ENCODE results near the gene TSC22D1.

DNA sequence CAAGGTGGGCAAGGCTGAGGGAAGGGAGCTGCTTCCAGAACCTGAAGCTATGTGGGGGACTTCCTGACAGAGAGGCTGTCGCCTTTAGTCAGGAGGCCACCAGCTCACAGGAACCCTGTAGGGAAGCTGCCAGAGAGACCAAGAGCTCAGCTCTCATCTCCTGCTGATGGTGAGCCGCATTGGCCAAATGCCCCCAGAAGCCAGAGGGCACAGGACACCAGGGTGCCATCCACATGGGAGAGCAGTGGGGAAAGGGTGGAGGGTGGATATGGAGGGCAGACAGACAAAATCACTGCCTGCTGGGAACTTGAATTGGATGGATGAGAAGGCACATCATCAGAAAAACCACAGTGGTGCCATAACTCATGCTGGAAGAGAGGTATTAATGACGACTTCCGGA is 166.5 kb downstream of the TSC22D1 start:
- TF ChIP-seq, protein P1, sequence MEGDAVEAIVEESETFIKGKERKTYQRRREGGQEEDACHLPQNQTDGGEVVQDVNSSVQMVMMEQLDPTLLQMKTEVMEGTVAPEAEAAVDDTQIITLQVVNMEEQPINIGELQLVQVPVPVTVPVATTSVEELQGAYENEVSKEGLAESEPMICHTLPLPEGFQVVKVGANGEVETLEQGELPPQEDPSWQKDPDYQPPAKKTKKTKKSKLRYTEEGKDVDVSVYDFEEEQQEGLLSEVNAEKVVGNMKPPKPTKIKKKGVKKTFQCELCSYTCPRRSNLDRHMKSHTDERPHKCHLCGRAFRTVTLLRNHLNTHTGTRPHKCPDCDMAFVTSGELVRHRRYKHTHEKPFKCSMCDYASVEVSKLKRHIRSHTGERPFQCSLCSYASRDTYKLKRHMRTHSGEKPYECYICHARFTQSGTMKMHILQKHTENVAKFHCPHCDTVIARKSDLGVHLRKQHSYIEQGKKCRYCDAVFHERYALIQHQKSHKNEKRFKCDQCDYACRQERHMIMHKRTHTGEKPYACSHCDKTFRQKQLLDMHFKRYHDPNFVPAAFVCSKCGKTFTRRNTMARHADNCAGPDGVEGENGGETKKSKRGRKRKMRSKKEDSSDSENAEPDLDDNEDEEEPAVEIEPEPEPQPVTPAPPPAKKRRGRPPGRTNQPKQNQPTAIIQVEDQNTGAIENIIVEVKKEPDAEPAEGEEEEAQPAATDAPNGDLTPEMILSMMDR (conservative IDR thresholded peaks at IDR 0.05), result no peak
- TF ChIP-seq EZH2 (IDR thresholded peaks at IDR 0.05; ENCODE audit: low read depth), result no peak

Data from PC-9 (cell line).